K562 (cell line): ENCODE results near the gene KIF23. TPM values are rescaled to one million over a fixed set of nuclear protein-coding genes. Genes with fewer than 3 reads are reported as not detected.

Source experiments
- ELF2 ChIP-seq: fragments of 250-450 bp; sonication (Bioruptor Pico); IDR thresholded peaks from 2 replicates; pipeline ENCODE4 v1.5.0; 2021; ENCODE audit warnings: mild to moderate bottlenecking
- FOSL1 ChIP-seq: fragments of 200-800 bp; sonication (Bioruptor generic); conservative IDR thresholded peaks from 2 replicates; pipeline ENCODE4 v1.6.1; 2016; ENCODE audit warnings: missing genetic modification characterization, missing compliant biosample characterization
- KDM4B ChIP-seq, 2 experiments: fragments of 450-650 bp in 1 of 2; sonication (generic) in 1 of 2; IDR thresholded peaks; 2 replicates each; pipeline ENCODE4 v1.6.1; 2016 to 2017; ENCODE audit warnings: borderline replicate concordance in 2 of 2, antibody characterized with exemption in 1 of 2, low read depth in 1 of 2, mild to moderate bottlenecking in 1 of 2
- RERE ChIP-seq: sonication (generic); formaldehyde crosslinking; IDR thresholded peaks from 2 replicates; pipeline ENCODE4 v1.8.0; 2023; ENCODE audit warnings: missing genetic modification reagents, mild to moderate bottlenecking, borderline replicate concordance
- RUNX1 ChIP-seq: sonication (generic); IDR thresholded peaks from 2 replicates; pipeline ENCODE4 v1.6.1; 2016; ENCODE audit warnings: antibody characterized with exemption, low read depth
- YY1 ChIP-seq, 3 experiments: IDR thresholded peaks; 2 replicates each; pipeline ENCODE4 v1.6.1; 2011; ENCODE audit warnings: low read length in 2 of 3, mild to moderate bottlenecking in 2 of 3, moderate library complexity in 2 of 3, borderline replicate concordance in 1 of 3, control low read depth in 1 of 3, low read depth in 1 of 3; ENCODE audit not compliant: insufficient read depth in 3 of 3, insufficient replicate concordance in 2 of 3, control insufficient read depth in 1 of 3, insufficient read length in 1 of 3; ENCODE audit errors: extremely low read depth in 1 of 3
- ZBTB7A ChIP-seq: IDR thresholded peaks from 2 replicates; pipeline ENCODE4 v1.6.1; 2011; ENCODE audit warnings: low read depth, mild to moderate bottlenecking, low read length, moderate library complexity, borderline replicate concordance; ENCODE audit not compliant: control insufficient read depth
- polyA plus RNA-seq, 8 experiments: library from polyadenylated mRNA; depleted of rRNA in 4 of 8; stranded (reverse) in 5 of 8; unstranded in 3 of 8; fragments of >200 nt; fragmentation: Nextera tagmentation in 2 of 8; fragmentation: Illumina TruSeq in 1 of 8; extraction: Ambion mirVana in 2 of 8; extraction: Trizol in 1 of 8; gene quantifications; 2 replicates each; pipeline versions ENCODE4 v1.2.1 to v1.2.3, GENCODE V29; 2011 to 2014; ENCODE audit warnings: inconsistent platforms in 1 of 8, missing spikeins in 1 of 8
- total RNA-seq, 7 experiments: library from RNA; depleted of rRNA in 6 of 7; stranded (reverse); fragments of >200 nt in 6 of 7; fragmentation: Illumina TruSeq in 2 of 7; extraction: Trizol in 2 of 7; gene quantifications; 2 replicates each; pipeline versions ENCODE4 v1.2.1 to v1.2.3, GENCODE V29; 2011 to 2021; ENCODE audit warnings: low replicate concordance in 1 of 7

KIF23 gene
- total and polyA plus RNA-seq, 9 of the 15 experiments (the other 6 are each of a cell fraction or from before 2014, with no cell fraction given): 29.4 to 58.2 (median 41.9) TPM

DNA sequence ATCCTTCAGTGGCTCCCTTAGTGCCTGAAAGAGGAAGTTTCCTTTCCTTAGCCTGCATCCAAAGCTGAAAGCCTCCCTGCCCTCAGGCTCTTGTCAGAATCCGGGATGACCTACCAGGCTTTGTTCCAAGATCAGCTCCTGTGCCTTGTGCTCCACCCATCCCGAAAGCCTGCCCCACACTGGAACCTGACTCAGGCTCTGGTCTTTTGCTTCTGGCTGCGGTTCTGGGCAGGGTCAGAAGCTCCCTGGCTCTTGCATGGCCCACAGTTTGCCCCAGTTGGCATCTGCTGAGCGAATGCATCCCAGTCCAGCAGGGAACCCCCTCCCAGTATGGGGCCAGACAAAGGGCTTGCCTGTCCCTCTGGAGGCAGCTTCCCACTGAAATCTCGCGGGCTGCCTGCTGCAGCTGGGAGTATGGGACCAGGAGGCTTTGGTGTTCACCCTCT lies 25.9 kb upstream of the KIF23 start (continued):
- TF ChIP-seq RERE (no peak), RUNX1 (no peak), FOSL1 (tag) (no peak), YY1 (IDR thresholded peaks at IDR 0.05; ENCODE audit: borderline replicate concordance in 1 of 3, control insufficient read depth in 1 of 3, extremely low read depth in 1 of 3, insufficient read depth in 3 of 3, insufficient read length in 1 of 3, insufficient replicate concordance in 2 of 3, low read depth in 1 of 3, low read length in 2 of 3) (no peak), ZBTB7A (no peak), ELF2 (CRISPR knock-in tag) (no peak), KDM4B (IDR thresholded peaks at IDR 0.05; ENCODE audit: borderline replicate concordance in 2 of 2, low read depth in 1 of 2) (no peak)
- TF ChIP-seq, all 486 proteins: peak for 0
